ENCODE measurements around the gene INSYN2A.

DNA sequence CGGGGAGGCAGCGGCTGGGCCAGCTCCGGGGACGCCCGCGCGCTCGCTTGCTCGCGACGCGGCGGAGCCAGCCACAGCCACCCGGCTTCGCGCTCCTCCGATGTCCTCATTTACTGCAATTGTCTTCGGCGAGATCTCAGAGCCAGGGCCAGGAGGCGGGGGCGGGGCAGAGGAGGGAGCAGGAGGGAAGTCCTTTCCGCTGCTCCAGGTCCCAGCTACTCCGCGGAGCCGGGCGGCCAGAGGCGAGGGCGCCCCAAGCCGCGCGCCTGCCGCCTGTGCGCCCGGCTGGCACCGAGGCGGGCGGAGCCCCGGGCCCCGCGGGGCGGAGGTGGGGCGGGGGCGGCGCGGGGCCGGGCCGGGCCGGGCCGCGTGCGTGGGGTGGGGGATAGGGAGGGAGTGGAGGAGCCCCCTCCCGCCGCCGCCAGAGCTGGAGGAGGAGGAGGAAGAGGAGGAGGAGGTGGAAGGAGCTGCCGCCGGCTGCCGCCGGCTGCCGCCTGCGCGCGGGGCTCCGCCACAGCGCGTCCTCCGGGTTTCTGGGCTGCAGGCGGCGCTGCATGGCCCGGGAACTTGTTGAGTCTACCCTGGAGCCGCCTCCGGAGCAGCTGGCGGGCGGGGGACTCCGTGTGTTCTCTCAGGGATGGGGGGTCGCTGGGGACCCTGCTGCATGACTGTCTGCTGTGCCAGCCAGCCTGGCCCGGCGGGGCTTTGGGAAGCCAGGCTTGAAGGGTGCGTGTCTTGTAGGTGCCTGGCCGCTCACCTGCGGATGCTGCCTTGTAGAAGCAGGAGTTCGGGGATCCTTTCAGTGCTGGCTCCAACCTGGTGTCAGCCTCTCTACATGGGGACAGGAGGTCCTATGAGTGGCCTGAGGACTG is at the start of gene INSYN2A:
- TF ChIP-seq EZH2 (conservative IDR thresholded peaks at IDR 0.05; ENCODE audit: low read depth, low read length): no peak
- no peak for TF ChIP-seq ZNF670 (CRISPR knock-in tag; IDR thresholded peaks at IDR 0.05; ENCODE audit: borderline replicate concordance)
- TF ChIP-seq JUN (CRISPR knock-in tag; IDR thresholded peaks at IDR 0.05): no peak

All from HepG2 (cell line).